GM18502 (cell line): Measurements from ENCODE around the gene NAV2.

Experiments used
- ATAC-seq: cut with Tn5 transposase; IDR thresholded peaks from one replicate; pipeline ENCODE4 v1.9.1; 2021; ENCODE audit warnings: mild to moderate bottlenecking; ENCODE audit not compliant: unreplicated experiment, poor library complexity

NAV2 gene, protein sequence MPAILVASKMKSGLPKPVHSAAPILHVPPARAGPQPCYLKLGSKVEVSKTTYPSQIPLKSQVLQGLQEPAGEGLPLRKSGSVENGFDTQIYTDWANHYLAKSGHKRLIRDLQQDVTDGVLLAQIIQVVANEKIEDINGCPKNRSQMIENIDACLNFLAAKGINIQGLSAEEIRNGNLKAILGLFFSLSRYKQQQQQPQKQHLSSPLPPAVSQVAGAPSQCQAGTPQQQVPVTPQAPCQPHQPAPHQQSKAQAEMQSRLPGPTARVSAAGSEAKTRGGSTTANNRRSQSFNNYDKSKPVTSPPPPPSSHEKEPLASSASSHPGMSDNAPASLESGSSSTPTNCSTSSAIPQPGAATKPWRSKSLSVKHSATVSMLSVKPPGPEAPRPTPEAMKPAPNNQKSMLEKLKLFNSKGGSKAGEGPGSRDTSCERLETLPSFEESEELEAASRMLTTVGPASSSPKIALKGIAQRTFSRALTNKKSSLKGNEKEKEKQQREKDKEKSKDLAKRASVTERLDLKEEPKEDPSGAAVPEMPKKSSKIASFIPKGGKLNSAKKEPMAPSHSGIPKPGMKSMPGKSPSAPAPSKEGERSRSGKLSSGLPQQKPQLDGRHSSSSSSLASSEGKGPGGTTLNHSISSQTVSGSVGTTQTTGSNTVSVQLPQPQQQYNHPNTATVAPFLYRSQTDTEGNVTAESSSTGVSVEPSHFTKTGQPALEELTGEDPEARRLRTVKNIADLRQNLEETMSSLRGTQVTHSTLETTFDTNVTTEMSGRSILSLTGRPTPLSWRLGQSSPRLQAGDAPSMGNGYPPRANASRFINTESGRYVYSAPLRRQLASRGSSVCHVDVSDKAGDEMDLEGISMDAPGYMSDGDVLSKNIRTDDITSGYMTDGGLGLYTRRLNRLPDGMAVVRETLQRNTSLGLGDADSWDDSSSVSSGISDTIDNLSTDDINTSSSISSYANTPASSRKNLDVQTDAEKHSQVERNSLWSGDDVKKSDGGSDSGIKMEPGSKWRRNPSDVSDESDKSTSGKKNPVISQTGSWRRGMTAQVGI (N-terminal part only)

DNA sequence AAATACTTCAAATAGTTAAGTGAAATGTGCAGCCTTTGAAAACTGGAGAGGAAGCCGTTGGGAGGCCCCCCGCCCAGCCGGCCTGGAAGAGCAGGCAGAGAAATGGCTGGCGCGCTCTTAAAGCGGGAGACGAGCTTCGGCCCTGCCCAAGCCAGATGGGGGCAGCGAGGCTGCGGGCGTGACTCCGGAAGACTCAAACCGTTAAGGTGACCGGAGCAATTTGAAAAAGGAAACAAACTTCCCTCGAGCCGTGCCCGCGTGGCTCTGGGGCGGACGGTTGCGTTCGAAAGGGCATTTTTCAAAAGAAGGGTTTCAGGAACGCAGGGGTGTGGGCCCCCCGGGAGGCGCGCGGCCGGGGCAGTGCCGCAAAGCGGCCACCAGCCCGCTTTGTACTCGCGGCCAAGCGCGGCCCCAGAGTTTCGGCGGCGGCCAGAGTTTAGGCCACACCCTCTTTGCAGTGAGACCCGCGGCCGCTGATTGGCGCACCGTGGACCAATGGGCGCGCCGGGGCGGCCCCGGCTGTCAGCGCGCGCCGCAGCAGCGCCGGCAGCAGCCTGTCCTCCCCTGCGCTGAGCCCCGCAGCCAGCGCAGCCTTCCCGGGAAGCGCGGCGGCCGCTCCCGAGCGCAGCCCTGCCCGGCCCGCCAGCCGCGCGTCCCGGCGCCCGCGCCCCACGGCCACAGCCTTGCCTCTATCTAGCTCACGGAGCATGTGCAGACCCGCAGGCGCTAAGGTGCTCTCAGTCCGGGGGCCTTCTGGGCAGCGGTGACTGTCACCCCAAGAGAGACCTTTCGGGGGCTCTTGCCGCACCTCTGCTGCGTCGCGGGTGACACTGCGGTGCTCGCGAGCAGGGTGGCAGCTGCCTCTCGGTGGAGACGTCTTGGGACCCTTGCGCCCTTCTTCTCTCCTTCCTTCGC, at the start of gene NAV2:
Gene NAV2, plus strand, starts transcription at position 557 of the 915 bp plus-strand sequence. CDS start 859 bp downstream, outside the sequence.
- ATAC-seq = peak; percentile 99

DNA sequence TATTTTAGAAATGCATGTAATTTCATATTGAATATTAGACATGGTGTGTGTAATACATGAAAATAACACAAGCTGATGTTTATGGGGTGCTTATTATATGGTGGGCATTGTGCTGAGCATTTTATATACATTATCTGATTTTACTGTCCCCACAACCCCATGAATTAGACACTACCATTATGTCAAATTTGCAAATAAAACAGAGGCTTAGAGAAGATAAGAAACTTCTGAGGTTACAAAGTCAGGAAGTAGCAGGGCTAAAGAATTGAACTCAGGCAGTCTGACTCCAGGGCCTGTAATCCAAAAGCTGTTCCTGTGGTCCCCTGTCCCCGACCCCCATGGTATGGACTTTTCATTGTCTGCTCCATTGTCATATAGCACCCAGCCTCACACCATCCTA, 49.4 kb upstream of the NAV2 start:
- ATAC-seq = no peak

DNA sequence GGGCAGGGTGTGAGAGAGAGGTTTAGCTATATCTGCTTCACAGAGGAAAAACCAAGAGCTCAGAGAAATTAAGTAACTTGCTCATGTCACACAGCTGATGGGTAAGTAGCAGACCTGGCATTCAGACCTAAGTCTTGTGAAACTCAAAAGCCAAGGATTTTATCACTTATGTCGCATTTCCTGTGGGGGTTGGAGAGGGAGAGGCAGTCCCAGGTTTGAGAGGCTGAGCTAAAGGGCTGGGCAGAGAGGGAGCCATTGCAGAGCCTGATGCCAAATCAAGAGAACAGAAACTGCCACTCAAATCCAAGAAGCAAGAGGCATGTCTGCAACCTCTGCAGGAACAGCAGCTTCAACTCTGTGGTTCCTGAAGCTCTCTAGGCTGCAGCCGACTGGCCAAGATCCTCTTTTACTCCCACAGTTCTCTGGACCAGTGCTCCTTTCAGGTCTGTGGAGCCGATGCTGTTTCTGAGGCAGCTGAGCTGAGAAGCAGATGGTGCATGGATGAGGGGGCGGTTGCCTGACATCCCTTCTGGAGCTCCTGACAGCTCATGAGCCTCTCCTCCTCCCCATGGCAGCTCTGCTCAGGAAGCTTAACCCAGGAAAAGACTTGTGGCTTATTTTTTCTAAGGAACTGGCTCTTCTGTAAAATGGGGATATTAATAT, 47.6 kb upstream of the NAV2 start:
- no peak for ATAC-seq

DNA sequence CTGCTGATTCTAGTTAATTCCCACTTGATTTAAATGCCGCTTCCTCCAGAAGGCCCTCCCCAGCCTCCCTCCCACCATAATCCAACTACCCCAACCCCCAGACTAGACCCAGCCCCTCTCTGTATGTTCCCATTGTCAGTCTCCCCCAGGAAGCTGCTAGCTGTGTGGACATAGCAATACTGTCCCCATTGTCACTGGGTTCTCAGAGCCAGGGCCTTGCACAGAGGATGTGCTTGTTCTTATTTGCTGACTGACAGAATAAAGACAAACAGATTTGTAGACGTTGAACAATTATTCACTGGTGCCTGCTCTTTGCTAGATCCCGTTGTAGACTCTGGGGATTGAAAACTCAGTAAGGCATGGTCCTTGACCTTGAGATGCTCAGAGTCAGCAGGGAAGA, 45.7 kb upstream of the NAV2 start:
- ATAC-seq = no peak

DNA sequence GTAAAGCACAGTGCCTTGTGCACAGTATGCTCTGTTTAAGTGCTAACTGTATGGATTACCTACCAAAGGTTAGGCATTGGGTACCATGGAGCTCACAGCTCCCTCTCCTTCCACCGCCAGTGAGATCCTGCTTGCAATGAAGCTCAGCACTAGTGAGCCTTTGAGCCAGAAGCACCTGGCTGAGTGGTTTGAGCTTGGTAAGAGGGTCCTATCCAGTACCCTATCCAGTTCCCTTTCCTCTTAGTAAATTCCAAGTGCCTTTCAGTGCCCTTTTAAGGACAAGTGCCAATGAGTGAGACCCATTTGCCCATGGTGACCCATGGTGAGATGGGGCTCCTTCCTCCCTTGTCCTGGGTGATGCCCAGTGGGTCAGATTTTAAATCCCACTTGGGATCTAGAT, 43.1 kb upstream of the NAV2 start:
- ATAC-seq = no peak

DNA sequence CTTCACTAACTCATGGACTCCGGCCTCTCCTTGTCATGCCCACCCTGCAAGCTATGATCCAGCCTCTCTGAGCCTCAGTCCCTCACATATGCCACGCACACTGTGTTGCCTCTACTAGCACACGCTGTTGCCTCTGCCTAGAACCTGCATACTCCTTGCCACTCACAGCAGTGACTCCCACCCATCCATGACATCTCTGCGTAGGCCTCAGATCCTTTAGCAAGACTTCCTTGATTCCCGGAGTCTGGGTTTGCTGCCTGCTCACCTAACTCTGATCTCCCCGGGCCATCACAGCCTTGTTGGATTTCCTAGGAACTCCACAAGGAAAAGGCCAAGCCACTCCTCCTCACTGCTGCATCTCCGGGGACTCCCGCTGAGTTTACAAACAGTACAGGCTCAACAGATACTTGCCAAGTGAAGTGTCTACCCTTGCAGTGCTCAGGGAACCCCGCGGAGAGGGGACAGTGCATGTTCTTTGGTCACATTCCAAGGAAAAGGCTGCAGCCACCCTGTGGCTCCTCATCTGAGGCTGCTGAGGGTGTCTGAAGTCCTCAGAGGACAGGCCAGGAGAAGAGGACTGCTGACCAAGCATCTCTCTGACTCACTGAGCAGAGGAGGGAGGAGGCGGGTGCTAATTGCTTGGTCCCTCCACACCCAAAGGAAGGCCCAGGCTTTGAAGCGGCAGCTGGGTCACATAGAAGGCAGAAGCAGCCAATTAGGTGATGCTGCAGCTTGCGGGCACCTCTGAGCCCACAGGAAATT, 42.4 kb upstream of the NAV2 start:
- no peak for ATAC-seq

DNA sequence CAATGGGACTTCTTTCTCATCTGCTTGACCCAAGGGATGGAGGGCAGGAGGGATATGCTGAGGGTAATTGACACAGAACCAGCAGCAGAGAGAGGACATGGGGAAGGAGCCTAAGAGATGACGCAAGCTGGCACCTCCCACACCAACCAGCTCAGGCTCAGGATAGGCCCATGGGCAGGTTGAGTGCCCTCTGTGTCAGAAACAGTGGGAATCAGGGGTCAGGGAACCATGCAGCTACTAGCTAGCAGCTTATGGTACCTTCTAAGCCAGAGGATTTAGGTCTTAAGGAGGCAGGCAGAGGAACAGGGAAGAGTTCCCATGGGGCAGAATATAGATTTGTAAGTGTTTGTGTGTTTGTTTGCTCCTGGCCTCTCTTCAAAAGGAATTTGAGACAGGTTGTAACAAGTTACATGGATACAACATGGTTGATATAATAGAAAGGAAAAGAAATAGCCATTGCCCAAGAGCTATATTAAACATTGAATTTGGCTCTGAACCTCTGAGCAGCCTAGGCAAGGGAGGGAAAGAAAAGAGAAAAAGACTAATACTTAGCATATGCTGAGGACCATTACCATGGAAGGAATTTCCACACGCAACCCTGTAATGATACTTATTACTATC, 39.9 kb upstream of the NAV2 start:
- no peak for ATAC-seq

DNA sequence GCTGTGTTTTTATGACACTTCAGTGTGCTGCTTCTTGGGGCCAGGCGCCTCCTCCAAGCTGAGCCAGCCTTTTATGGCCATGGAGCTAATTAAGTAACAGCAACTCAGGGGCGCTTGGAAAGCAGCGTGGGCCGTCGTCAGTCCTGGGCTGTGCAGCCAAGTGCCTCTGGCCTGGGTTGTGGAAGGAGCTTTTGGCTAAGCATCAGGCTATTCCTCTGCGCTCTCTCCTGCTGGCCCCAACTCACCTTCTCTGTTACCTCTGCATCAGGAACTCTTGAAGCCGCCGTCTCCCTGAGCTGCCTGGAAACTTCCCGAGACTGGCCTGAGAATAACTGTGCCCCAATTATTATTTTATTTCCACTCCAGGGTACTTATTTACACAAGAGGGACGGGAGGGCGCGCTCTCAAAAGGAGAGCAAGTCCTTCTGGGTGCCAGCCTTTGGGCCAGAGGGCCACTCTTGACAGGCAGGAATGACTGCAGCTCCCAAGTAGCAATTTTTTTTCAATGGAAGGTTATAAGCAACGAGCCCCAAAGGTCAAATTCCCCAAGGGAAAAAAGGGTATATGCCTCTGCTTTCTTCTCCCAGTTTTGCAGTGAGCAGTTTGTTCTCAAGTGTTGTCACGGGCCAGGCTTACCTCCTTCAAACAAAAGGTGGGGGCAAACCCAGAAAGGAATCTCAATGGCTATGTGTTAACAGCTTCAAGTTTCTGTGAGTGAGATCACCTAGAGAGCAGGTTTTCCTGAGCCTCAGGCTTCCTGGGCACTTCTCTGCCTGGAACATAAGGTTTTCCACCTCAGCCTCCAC, 38.5 kb upstream of the NAV2 start:
- no peak for ATAC-seq

DNA sequence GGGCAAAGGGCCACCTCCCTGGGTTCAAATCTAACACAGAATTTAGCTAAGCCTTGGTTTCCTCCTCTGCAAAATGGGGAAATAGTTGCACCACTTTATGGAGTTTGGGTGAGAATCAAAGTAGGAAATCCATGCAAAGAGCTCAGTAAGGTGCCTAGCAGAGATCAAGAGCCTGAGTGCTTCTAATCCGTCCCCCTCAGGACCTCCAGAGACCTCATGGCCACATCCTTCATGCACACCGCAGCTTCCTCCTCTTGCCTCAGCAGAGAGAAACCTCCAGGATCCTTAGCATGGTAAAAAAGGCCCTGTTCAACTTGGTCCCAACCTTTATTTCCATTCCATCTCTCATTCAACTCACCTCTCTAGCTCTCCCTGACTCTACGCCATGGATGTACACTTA, 37.8 kb upstream of the NAV2 start:
- ATAC-seq = no peak

DNA sequence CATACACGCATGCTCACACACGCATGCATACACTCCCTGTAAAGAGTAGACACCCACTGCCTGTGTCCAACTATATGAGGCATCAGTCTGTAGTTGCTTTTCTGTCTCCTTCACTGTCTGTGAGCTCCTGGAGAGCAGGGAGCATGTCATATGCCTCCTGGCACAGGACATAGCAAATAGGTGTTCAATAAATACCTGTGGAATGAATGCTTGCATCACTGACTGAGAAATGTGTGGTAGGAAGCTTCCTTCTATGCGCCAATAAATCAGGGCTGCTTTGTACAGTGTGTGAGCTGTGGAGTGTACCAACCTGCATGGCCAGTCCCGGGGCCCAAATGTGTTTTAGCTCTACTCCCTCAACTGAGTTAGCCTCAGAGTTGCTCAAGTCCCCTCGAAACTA, 37.2 kb upstream of the NAV2 start:
- no peak for ATAC-seq

DNA sequence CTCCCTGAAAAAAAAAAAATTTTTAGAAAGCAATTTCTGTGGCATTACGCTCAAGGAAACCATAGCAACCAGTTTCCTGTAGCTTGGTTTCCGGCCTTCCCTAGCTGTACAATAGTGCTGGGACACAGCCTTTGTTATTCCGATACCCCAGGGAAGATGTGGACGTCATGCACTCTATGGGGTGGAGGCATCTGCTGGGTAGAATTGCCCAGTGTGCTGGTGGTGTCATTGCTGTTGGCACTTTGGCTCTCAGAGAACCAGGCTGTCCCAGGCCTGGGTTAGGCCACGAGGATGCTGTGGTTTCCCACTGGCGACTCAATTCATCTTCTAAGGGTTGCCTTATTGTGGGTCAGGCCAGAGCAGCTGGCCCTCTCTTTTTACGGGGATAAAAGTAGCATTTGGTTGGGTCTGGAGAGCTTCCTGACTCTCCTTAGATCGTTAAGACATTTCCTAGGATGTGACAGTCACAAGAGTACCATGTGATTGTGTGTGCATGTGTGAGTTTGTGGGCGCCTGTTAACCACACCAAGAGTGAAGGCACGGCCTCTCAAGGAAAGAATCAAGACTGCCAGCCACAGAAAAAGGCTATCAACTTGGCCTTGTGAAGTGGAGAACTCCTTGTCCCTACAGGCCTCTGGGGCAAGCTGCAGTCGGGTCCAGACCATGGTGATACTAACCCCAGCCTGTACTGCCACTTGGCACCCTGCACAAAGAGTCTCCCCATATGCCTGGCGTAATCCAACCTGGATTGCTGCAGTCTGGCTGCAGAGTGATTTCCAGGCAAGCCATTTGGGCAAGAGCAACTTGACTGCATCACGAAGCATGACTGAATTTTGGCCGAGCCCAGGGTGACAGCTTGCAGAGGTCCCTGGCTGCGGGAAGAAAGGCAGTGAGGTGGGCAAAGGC, 35.9 kb upstream of the NAV2 start:
- ATAC-seq = no peak

DNA sequence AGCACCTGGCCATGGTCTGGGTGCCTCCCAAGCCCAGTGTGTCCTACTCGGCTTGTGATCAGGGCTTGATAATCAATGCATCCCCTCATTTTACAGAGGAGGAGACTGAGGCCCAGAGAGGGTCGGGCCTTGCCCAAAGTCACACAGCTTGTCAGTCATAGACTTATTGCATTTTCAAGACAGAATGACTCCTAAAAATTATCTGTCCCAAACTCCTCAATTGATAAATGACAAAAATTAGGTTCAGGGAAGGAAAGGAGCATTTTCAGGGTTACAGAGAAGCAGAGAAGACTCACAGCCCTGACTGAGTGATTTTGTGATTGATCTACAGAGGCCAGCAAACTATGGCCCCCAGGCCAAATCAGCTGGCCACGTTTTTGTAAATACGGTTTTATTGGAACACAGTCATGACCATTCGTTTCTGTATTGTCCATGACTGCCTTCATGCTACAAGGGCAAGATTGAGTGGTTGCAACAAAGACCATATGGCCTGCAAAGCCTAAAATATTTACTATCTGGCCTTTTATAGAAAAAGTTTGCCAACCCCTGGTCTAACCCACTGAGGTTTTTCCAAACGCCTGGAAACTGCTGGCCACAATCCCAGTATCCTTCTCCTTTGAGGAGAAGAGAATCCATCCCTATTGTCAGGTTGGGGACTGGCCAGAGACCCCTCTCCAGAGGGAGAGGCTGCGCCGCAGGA, 35.1 kb upstream of the NAV2 start:
- no peak for ATAC-seq

DNA sequence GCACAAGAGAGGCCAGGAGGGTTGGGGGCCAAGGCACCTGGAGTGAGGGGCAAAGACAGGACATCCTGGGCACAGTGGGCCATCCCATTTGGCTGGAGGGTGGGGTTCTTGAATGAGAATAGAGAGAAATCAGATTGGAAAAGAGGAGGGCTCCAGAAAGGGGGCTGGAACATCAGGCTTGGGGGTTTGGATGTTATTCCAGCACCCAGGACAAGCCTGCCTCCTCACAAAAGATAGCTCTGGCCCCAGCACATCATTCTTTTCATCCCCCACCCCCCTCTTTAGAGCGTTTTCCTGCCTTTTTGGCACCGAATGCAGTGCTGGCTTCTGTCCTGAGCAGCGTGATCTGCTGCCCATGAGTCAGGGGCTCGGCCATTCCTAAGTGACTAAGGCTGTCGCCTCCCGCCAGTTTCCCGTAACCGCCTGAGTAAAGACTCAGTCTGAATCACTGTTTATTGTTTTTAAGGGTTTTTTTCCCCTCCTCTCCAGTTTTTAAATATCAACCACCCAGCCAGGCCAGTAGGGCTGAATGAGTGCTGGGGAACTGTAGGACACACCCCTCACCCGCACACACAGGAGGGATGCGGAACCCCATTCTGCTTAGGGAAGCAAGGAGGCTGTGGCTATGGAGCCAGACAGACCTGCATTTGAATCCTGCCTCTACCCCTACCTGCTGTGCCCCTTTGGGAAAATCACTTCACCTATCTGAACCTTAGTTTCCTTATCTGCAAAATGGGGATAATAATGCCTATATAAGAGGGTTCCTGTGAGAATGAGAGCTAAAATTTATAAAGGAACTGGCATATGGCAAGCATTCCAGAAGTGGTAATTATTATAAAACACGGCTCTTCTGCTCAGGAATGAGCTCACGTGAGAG, 32.4 kb upstream of the NAV2 start:
- no peak for ATAC-seq

DNA sequence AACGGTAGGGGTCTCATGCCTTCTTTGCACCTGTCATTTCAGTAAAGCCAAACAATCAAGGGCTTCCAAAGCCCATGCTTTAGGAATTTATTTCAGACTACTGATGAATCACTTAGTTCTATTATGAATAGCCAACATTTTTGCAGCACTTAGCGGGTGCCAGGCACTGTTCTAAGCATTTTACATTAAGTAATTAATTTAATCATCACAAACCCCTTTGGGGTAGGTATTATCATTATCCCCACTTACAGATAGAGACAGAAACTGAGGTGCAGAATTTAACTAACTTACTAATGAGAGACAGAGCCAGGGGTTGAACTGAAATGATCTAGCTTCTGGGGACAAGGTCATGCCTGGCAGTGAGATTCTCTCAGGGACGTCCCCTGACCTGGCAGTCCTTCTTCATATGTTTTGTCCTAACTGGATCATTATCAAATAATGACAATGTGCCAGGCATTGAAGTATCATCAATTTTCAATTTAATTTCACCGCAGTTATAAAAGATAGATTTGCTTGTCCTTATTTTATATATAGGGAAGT, 31.7 kb upstream of the NAV2 start:
- no peak for ATAC-seq
